HG03108 (cell line): ENCODE results near the gene DACT3.

Experiments
- ATAC-seq: cut with Tn5 transposase; IDR thresholded peaks from one replicate; pipeline ENCODE4 v1.9.1; 2021; ENCODE audit warnings: moderate library complexity; ENCODE audit not compliant: unreplicated experiment

Gene DACT3

DNA sequence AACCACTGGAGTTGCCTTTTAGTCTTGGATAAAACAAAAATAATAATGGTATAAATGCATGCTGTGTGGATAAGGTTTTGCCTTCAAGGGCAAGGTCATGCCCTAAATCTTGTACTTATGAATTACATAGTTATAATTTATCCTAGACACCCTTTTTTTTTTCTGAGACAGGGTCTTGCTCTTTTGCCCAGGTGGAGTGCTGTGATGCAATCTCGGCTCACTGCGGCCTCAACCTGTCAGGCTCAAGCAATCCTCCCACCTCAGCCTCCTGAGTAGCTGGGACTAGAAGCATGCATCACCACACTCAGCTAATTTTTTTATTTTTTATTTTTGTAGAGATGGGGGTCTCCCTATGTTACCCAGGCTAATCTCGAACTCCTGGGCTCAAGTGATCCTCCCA, 7.7 kb upstream of the DACT3 start:
- no peak for ATAC-seq

DNA sequence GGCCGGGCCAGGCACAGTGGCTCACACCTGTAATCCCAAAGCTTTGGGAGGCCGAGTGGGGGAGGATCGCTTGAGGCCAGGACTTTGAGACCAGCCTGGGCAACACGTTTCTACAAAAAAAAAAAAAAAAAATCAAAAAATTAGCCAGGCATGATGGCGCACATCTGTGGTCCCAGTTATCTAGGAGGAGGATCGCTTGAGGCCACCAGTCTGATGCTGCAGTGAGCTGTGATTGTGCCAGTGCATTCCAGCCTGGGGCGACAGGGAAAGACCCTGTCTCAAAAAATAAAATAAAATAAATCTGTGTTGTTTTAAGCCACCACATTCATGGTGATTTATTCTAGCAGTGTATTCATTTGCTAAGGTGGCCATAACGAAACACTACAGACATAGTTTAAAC, 4.1 kb upstream of the DACT3 start:
- no peak for ATAC-seq

DNA sequence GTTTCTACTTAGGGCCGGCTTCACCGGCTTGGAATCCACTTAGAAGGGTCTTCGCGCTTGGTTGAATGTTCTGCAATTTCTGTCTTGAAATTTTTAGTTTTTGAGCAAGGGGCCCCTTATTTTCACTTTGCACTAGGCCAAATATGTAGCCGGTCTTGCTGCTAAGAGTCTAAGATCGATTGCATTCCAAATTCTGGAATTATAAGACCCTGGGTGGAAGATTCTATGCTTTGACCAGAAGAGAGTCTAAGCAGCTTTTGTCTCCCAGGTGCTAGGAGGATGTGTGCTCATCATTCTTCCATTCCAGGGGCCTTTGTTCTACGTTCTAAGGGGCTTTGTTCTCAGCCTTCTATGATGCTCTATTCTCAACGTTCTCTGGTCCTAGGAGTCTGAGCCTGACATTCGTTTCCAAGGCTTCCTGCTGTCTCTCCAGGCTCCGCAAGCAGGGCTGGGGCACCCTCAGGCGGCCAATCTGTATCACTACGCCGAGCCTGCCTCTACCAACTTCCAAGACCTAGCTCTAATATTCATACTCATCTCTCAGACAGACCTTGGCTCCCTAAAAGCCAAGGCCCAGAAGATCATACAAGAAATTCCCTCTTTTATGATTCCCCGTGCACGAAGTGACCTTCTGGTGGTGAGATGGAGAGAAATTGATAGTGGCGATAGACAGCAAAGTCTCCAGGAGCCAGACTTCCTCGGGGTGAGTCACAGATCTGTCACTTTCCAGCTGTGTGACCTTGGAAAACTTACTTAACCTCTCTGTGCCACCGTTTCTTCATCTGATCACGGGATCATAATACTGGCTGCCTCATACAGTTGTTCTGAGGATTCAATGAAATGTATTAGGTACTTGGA, 982 bp upstream of the DACT3 start:
- ATAC-seq: peak; percentile 23

DNA sequence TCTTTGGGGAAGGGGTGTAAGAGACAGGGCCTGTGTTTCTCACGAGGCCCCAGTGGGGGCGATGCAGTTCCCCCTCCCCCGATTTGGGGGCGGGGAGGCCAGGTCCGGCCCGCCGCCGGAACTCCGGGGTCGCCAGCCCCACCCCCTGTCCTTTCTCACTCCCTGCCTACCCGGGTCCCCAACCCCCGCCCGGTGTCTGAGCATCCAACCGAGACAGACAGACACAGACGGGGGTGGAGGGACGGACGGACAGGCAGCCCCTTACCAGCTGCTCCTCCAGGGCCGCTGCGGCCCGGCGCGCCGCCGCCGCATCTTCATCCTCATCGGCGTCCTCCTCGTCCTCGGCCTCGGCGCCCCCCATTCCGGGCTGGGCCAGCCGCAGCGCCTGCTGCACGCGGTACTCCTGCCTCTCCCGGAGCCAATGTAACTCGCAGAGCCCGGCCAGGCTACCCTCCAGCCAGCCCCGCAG, 397 bp downstream of the DACT3 start:
- no peak for ATAC-seq

DNA sequence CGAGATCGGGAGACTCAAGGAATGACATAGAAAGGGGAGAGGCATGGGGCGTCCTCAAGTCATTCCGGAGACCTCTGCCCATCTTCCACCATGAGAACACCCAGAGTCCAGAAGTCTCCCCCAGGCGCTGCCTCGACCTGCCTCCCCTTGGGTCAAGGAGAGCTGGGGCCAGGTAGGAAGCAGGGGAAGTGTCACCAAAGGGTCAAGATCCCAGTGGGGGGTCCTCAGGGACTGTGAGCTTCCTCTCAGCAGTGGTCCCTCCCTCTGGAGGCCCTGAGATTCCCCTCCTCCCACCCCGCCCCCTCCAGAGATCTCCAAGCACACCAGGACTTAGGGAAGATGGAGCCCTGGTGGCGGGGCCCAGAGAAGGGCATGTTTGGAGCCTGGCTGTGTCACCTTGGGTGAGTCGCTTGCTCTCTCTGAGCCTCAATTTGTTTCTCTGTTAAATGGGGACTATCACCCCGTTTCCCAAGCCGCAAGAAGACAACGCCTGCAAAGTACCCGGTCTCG, 919 bp downstream of the DACT3 start:
- no peak for ATAC-seq

DNA sequence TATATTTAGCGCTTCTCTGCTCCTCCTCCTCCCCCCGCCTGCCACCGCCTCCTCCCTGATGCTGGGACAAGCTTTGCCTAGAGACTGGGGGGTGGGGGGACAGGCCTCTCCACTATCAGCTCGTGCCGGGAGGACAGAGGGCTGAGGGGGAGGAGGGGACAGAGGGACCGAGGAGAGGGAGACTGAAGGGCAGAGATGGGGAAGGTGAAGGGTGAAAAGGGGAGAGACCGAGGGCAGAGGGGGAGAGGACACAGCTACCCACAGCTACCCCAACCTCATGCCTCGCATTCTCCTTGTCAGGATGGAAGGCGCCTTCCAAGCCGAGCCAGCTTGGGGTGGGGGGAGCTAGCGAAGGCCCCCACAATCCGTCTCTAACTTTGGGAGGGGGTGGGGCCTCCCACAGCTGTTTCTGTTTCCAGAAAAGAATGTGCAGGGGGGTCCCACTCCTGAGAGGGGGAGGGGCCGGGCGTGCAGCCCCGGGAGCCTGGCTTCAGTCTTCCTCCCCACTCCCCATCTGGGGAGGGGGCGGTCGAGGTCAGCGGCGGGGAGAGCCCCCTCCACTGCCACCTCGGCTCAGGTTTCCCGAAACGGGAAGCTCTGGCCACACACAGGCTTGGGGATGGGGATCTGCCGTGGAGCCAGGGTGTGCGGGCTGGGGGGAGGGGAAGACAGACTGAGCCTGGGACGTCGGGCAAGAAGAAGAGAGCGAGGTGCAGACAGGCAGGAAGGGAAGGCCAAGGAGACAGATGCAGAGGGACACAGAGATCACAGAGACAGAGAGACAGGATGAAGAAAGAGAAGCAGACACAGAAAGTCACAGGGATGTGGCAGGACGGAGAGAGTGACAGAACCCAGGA, 1.6 kb downstream of the DACT3 start:
- no peak for ATAC-seq

DNA sequence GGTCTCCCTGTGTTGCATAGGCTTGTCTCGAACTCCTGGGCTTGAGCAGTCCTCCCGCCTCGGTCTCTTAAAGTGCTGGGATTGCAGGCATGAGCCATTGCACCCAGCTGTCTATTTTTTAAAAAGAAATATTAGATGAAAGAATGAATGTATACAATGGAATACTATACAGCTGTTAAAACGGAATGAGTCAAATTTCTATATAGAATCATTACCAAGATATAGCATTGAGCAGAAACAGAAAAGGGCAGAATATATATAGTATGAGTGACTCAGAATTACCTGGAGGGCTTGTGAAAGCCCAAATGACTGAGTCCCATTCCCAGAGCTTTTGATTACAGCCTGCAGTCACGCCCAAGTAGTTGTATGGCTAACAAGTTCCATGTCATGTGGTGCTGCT, 4.4 kb downstream of the DACT3 start:
- ATAC-seq: no peak

DNA sequence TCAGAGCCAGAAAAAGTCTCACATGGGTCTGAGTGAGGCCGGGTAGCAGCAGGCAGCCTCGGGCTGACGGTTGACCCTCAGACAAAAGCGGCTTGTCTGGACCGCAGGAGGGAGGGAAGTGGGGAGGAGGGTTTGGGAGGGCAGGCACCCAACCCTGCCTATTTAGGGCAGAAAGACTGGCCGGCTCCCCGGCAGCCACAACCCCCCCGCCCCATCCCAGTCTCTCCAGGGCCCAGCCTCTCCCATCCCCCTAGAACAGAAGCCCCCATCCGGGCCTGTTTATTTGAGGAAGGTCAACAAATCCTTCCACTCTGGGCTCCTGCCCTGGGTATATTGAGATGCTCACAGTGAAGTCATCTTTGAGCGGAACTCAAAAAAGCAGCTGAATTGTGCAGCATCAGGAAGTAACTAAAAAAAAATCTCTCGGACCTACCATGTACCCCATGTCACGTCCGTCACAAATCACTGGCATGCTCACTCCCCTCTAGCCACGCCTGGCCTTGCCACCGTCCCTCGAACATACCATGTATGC, 6.3 kb downstream of the DACT3 start:
- ATAC-seq: no peak

DNA sequence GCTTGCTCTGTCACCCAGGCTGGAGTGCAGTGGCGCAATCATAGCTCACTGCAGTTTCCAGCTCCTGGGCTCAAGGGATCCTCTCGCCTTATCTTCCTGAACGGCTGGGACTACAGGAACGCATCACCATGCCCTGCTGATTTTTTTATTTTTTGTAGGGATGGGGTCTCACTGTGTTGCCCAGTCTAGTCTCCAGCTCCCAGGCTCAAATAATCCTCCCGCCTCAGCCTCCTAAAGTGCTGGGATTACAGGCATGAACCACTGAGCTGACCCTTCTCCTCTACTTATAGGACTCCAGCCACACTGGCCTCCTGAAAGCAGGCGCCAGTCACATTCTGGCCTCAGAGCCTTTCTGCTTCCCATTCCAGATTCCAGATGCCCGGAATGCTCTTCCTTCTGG, 10.5 kb downstream of the DACT3 start:
- no peak for ATAC-seq

DNA sequence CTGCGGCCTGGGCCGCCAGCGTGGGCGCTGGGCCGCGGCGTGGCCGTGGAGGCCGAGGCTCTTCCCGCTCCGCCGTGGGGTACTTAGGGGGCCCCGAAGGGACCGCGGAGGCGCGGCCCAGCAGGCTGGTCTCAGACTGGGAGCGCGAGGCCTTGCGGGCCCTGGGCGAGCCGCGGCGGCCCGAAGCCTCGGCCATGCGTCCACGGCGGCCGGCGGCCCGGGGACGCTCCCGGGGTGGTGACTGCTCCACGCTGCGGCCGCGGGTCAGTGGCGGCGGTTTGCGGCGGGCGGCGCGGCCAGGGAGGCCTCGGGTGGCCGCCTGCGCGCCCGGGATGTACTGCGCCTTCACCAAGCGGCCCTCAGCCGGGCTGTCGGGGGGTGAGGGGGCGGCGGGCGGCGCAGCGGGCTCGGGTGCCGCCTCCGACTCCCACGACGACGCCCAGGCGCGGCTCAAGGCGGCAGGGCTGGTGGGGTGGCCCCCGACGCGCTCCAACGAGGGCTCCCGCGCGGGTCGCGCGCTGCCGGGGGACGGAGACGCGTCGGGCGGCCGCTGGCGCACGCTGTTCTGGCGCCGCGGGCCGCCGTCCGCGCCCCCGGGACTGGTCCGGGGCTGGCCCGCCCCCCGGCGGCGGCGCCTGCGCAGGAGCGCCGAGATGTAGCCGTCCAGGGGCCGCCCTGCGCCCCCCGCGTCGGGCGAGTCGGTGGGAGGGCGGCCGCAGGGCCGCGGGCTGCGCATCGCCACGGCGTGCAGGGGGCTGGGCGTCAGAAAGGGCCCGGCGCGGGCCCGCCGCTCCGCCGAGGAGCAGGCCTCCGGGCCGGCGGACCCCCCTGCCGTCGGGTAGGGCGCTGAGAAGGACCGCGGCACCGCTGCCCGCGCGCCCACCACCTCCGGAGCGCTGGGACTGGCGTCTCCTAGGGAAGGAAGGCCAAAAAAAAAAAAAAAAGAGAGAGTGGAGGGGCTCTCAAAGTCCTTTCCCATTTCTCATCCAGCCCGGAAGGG, 11.7 kb downstream of the DACT3 start:
- no peak for ATAC-seq

DNA sequence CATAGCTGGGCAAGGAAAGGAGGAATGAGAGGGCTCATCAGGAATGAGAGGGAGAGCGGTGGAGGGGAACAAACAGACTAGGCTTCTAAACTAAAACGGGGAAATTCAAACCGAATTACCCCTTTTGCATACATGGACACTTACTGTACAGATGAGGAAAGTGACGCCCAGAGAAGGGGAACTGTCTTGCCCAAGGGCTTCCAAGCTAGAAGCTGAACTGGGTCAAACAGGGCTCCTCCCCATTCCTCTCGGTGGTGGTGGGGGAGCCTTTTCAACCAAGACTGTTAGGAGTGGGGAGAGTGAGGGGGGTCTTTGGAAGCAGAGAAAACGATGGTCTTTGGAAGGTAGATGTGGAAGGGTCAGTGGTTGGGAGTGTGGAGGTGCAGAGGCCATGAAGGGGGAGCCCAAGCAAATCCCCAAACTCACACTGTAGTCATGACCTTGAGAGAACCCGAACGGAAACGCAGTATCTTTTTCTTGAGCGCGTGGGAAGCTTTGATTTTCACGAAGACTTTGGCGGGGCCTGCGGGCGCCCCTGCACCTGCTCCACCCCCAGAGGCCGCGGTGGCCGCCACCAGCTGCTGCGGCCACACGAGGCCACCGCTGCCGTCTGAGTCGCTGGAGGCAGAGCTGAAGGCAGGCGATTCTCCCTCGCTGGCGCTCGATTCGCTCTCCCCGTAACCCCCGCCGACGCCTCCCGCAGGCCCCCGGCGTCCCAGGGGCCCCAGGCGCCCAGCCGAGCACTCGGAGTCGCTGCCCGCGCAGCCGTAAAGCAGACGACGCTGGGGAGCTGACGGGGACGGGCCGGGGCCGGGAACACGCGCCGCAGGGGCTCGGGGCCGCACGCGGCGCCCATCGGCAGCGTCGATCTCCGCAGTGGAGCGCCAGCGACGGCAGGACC, 12.7 kb downstream of the DACT3 start:
- ATAC-seq: no peak

DNA sequence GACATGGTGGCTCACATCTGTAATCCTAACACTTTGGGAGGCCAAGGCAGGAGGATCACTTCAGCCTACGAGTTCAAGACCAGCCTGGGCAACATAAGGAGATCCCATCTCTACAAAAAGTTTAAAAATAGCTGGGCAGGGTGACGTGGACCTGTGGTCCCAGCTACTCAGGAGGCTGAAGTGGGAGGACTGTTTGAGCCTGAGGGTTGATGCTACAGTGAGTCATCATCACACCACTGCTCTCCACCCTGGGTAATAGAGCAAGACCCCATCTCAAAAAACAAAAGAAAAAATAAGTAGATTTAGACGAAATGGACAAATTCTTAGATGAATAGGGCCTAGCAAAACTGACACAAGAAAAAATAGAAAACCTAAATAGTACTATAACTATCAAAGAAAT, 14.6 kb downstream of the DACT3 start:
- ATAC-seq: no peak

DNA sequence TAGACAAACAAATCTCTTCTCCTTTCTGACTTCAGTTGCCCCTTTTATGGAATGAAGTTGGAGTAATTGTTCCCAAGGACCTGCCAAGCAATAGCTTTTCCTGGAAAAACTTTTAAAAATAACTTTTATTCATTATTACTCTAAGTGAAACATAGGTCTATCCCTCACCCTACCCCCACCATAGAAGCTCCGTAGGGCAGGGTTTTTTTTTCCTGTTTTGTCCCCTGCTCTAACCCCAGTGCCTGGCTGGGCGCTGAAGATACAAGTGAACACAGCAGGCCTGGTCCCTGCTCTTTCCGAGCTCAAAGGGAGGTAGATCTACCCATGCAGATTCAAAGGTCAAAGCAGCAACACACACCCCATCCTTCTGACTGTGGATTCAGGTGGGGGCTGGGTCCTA, 16.3 kb downstream of the DACT3 start:
- no peak for ATAC-seq

DNA sequence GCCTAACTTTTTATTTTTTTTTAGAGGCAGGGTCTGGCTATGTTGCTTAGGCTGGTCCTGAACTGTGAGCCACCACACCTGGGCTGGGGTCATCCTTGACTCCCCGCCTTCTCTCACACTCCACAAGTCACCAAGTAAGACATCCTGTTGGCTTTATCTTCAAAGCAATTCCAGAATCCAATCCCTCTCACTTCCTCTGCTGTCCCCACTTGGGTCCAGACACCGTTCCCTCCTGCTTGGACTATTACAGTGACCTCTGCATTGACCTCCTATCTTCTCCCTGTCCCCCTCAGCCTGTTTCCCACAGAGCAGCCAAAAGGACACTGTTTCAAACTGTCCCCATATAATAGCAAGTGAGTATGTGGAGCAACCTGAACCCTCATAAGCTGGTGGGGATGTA, 20.3 kb downstream of the DACT3 start:
- no peak for ATAC-seq

DNA sequence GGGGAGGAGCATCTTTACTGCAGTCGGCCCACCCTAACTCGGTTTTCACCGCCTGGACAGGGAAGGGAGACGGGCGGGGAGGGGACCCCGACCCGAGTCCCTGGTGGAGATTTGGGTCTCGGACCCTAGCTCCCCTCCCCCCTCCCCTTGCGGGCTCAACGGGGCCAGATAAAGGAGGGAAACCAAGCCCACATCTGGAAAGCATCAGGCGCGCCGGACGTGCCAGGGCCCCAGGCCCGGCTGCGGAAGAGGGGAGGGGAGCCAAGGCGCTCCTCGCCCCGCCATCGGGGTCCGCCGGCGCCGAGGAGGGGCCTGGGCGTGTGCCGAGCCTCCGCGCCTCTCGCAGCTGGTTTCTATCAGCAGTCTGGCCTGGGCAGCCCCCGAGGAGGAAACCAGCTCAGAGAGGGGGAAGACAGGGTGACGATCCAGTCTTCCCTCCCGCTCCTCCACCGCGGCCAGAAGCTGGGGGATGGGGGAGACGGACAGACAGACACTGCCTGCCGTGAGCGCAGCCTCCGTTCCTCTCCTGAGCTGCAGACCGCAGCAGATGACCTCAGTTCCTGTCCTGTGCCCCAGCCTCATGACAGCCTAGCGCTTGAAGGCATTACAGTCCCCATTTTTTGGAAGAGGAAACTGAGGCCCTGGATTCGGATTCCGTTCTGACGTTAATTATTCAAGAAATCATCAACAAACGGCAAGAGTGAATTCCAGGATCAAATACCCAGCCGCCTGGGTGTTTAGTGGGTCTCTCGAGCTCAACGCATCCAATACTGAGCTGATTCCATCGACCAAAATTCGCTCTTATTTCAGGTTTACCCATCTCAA, 21.4 kb downstream of the DACT3 start:
- ATAC-seq: no peak

DNA sequence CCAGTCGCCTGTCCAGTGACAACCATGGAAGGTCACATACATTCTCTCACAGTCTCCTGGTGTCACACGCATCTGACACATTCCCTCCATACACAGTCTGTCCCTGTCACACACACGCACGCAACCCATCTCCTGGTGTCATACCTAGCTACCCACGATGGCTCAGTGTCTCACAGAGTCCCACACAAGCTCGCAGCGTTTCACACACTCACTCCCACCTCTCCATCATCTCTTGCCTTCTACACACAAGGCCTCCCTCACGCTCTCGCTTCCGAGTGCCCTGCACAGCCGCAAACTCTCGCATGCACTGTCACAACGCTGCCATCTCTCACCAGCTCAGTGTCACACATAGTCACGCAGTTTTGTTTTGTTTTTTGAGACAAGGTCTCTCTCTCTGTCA, 23.8 kb downstream of the DACT3 start:
- no peak for ATAC-seq

DNA sequence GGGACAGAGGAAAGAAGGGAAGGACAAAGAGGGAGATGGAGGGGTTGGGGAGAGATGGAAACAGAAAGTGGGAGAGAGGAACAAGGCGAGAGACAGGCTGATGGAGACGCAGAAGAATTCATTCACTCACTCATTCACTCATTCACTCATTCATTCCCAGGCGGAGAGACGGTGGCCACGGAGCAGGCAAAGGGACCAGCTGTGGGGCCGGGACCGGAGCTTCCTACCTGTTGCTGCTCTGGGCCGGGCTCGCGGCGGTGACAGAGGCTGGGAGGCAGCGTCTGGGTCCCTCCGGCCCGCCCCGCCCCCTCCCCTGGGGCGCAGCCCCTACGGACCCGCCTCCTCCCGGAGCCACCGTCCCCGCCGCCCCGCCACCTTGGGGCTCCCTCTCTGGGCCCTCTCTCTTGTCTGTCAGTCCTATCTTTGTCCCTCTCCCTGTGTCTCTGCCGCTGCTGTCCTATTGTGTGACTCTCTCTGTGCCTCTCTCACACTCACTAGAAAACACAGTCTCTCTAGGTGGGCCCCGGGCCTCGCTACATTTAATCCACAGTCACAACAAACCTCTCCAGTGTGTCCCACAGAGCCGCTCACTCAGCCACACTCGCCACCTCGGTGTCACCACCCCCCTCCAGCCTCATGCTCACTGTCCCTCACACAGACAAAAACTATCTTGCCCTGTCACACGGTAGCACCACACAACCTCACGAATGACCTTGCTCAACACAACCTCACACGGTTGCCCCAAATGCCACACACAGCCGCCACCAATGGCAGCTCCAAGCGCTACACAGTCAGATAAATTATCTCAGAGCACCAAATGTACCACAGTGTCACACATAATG, 24.8 kb downstream of the DACT3 start, which contains the start of gene GNG8:
GNG8 (minus strand) TSS at position 283 of the 842 bp plus-strand sequence. CDS start 1,520 bp downstream, outside the sequence.
- ATAC-seq: no peak
